ENCODE data around the gene RNF14.

Gene RNF14

GRCh38 chr5:141923448-141924313, 45.2 kb upstream of the RNF14 start, which contains the start of gene DELE1:
TSS of gene DELE1 (plus strand) at chr5:141923871. CDS start at chr5:141923942, 71 bp downstream.
- Histone ChIP-seq H3F3A (ENCODE audit: insufficient read depth, low read length) (no peaks in the 10 kb centered on the region), H3K9me3 (ENCODE audit: low read length) (no peaks in the 10 kb centered on the region), H3K9me2 (ENCODE audit: low read depth, low read length) (no peaks in the 10 kb centered on the region), H3K4me1 (ENCODE audit: insufficient read depth, low read length, severe bottlenecking) (peaks cover 18% of the 10 kb centered on the region), H2AFZ (ENCODE audit: low read length) (0 out of 2 replicates have a peak within 1 kb of the TSS, but pooled peaks have one; percentile 78), H3K4me2 (ENCODE audit: low read length) (peak within 1 kb of the TSS; percentile 95), H3K4me3 (ENCODE audit: low read depth, low read length, poor library complexity, severe bottlenecking) (peak within 1 kb of the TSS; percentile 94), H3K36me3 (ENCODE audit: insufficient read depth, low read length) (peaks cover 29% of the 10 kb centered on the region), H3K27me3 (ENCODE audit: insufficient read depth, low read length) (no peaks in the 10 kb centered on the region), H3K27ac (ENCODE audit: low read depth, low read length, poor library complexity, severe bottlenecking) (peak within 1 kb of the TSS; percentile 74), H3K9ac (ENCODE audit: low read length) (peak within 1 kb of the TSS; percentile 96), H3K79me2 (ENCODE audit: insufficient read depth, low read length) (no peaks in the 10 kb centered on the region), H4K20me1 (ENCODE audit: insufficient read depth, low read length) (no peaks in the 10 kb centered on the region)
- no peak for TF ChIP-seq EZH2 (IDR thresholded peaks at IDR 0.05; ENCODE audit: borderline replicate concordance, low read length)
- TF ChIP-seq, protein P1, sequence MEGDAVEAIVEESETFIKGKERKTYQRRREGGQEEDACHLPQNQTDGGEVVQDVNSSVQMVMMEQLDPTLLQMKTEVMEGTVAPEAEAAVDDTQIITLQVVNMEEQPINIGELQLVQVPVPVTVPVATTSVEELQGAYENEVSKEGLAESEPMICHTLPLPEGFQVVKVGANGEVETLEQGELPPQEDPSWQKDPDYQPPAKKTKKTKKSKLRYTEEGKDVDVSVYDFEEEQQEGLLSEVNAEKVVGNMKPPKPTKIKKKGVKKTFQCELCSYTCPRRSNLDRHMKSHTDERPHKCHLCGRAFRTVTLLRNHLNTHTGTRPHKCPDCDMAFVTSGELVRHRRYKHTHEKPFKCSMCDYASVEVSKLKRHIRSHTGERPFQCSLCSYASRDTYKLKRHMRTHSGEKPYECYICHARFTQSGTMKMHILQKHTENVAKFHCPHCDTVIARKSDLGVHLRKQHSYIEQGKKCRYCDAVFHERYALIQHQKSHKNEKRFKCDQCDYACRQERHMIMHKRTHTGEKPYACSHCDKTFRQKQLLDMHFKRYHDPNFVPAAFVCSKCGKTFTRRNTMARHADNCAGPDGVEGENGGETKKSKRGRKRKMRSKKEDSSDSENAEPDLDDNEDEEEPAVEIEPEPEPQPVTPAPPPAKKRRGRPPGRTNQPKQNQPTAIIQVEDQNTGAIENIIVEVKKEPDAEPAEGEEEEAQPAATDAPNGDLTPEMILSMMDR (IDR thresholded peaks at IDR 0.05; ENCODE audit: low read length) = no peak

DNA sequence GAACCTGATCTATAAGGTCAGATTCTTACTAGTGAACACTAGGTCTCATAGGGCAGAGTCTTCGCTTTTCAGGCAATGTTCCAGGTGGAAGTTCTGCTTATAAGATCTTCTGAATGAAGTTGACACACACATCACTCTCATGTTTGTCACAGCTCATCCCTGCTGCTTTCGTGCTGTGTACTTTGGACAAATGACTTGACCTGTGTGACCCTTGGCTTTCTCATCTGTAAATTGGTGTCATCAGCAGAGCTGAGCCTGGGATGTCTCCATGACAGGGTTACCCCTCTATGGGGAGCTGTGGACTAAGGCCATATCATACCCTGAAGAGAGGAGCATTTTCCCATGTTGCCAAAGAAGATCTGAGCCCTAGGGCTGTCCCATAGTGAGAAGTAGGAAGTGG, 42.5 kb upstream of the RNF14 start:
- Histone ChIP-seq H3K27ac (ENCODE audit: low read depth, low read length, poor library complexity, severe bottlenecking) (no peak overlapping the region), H2AFZ (ENCODE audit: low read length) (no peak overlapping the region), H3K36me3 (ENCODE audit: insufficient read depth, low read length) (peaks cover 50% of the 10 kb centered on the region), H3K9me3 (ENCODE audit: low read length) (no peaks in the 10 kb centered on the region), H3K4me1 (ENCODE audit: insufficient read depth, low read length, severe bottlenecking) (peaks cover 18% of the 10 kb centered on the region), H3K4me2 (ENCODE audit: low read length) (no peak overlapping the region), H3K9ac (ENCODE audit: low read length) (no peak overlapping the region), H3K9me2 (ENCODE audit: low read depth, low read length) (no peaks in the 10 kb centered on the region), H3K79me2 (ENCODE audit: insufficient read depth, low read length) (no peaks in the 10 kb centered on the region), H4K20me1 (ENCODE audit: insufficient read depth, low read length) (no peaks in the 10 kb centered on the region), H3K4me3 (ENCODE audit: low read depth, low read length, poor library complexity, severe bottlenecking) (no peak overlapping the region), H3F3A (ENCODE audit: insufficient read depth, low read length) (no peaks in the 10 kb centered on the region), H3K27me3 (ENCODE audit: insufficient read depth, low read length) (no peaks in the 10 kb centered on the region)
- TF ChIP-seq, protein P1 (IDR thresholded peaks at IDR 0.05; ENCODE audit: low read length) = no peak
- no peak for TF ChIP-seq EZH2 (IDR thresholded peaks at IDR 0.05; ENCODE audit: borderline replicate concordance, low read length)

DNA sequence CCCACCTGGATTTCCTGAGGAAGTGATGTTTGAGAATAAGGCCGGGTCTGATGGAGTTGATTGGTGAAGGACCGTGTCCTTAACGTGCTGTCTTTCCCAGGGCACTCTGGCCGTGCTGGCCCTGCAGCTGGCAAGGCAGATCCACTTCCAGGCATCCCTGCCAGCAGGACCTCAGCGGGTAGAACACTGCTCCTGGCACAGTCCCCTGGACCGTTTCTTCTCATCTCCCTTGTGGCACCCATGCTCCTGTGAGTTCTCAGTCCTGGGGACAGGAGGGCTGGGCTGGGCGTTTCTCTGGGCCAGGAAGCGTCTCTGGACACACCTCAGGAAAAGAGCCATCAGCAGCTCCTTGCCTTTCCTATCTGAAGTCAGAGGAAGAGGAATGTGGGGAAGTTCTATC, 40.9 kb upstream of the RNF14 start:
- Histone ChIP-seq H3K27ac (ENCODE audit: low read depth, low read length, poor library complexity, severe bottlenecking) (no peak overlapping the region), H3K4me1 (ENCODE audit: insufficient read depth, low read length, severe bottlenecking) (peaks cover 9% of the 10 kb centered on the region), H2AFZ (ENCODE audit: low read length) (no peak overlapping the region), H3F3A (ENCODE audit: insufficient read depth, low read length) (no peaks in the 10 kb centered on the region), H3K36me3 (ENCODE audit: insufficient read depth, low read length) (peaks cover 62% of the 10 kb centered on the region), H3K9me2 (ENCODE audit: low read depth, low read length) (no peaks in the 10 kb centered on the region), H3K27me3 (ENCODE audit: insufficient read depth, low read length) (no peaks in the 10 kb centered on the region), H3K4me3 (ENCODE audit: low read depth, low read length, poor library complexity, severe bottlenecking) (no peak overlapping the region), H3K79me2 (ENCODE audit: insufficient read depth, low read length) (no peaks in the 10 kb centered on the region), H3K9me3 (ENCODE audit: low read length) (no peaks in the 10 kb centered on the region), H3K4me2 (ENCODE audit: low read length) (no peak overlapping the region), H3K9ac (ENCODE audit: low read length) (no peak overlapping the region), H4K20me1 (ENCODE audit: insufficient read depth, low read length) (no peaks in the 10 kb centered on the region)
- no peak for TF ChIP-seq EZH2 (IDR thresholded peaks at IDR 0.05; ENCODE audit: borderline replicate concordance, low read length)
- TF ChIP-seq, protein P1 (IDR thresholded peaks at IDR 0.05; ENCODE audit: low read length) = no peak

All from OCI-LY1 (cell line).